Esophagus mucosa (tissue), 1 donor: ENCODE data around the gene KCNQ2. TPM values are rescaled to one million over a fixed set of nuclear protein-coding genes. Genes with fewer than 3 reads are reported as not detected.

Source experiments
- ATAC-seq: fragments of 200-7000 bp; cut with Tn5 transposase; one replicate; pipeline ENCODE4 v1.9.1; 2020
- total RNA-seq: library from RNA; stranded (reverse); gene quantifications from one replicate; pipeline ENCODE4 v1.2.4, GENCODE V29; 2023
- donor health status: DM: yes; HTN: yes; CAD: no.

Gene KCNQ2
- total RNA-seq, 1 donor from 2014 or later = not detected

- no peak for ATAC-seq
Observed at GRCh38 chr20:63454731-63455567, 17.5 kb downstream of the KCNQ2 start.

- ATAC-seq = no peak
Observed at GRCh38 chr20:63452821-63453523, 19.5 kb downstream of the KCNQ2 start.

- no peak for ATAC-seq
Observed at GRCh38 chr20:63452341-63452740, 20.1 kb downstream of the KCNQ2 start.

GRCh38 chr20:63451821-63452220 lies 20.6 kb downstream of the KCNQ2 start:
- ATAC-seq = no peak

GRCh38 chr20:63449796-63450730 lies 22.4 kb downstream of the KCNQ2 start:
- ATAC-seq = no peak

GRCh38 chr20:63449025-63449424 lies 23.4 kb downstream of the KCNQ2 start:
- ATAC-seq = no peak

GRCh38 chr20:63448031-63448430 lies 24.4 kb downstream of the KCNQ2 start:
- no peak for ATAC-seq

GRCh38 chr20:63447320-63447719 lies 25.1 kb downstream of the KCNQ2 start:
- ATAC-seq = no peak

GRCh38 chr20:63446216-63447024 lies 26.0 kb downstream of the KCNQ2 start:
- no peak for ATAC-seq

GRCh38 chr20:63445075-63445734 lies 27.2 kb downstream of the KCNQ2 start:
- no peak for ATAC-seq

- no peak for ATAC-seq
Observed at GRCh38 chr20:63444548-63444947, 27.9 kb downstream of the KCNQ2 start.

- ATAC-seq = no peak
Observed at GRCh38 chr20:63443606-63444395, 28.7 kb downstream of the KCNQ2 start.

GRCh38 chr20:63442100-63442493 lies 30.4 kb downstream of the KCNQ2 start:
- peak; percentile 50 for ATAC-seq

- peak; percentile 8 for ATAC-seq
Observed at GRCh38 chr20:63441136-63442099, 31.0 kb downstream of the KCNQ2 start.

GRCh38 chr20:63440366-63440955 lies 32.0 kb downstream of the KCNQ2 start:
- ATAC-seq = no peak

GRCh38 chr20:63439866-63440265 lies 32.6 kb downstream of the KCNQ2 start:
- ATAC-seq = no peak

- ATAC-seq = no peak
Observed at GRCh38 chr20:63438121-63438520, 34.3 kb downstream of the KCNQ2 start.

GRCh38 chr20:63435552-63435951 lies 36.9 kb downstream of the KCNQ2 start:
- ATAC-seq = no peak
